GM19035 (cell line): ENCODE data around the gene VAMP8.
"Not testable (repeated sequence)": the region's sequence is repeated elsewhere in the genome, so short reads cannot be mapped to it uniquely, and the experiment has no call there.

Experiments
- ATAC-seq: cut with Tn5 transposase; IDR thresholded peaks from one replicate; pipeline ENCODE4 v1.9.1; 2021; ENCODE audit not compliant: unreplicated experiment

The VAMP8 gene

GRCh38 chr2:85547089-85547858, 30.1 kb upstream of the VAMP8 start:
- no peak for ATAC-seq

GRCh38 chr2:85547859-85548607, 29.4 kb upstream of the VAMP8 start:
- no peak for ATAC-seq

DNA sequence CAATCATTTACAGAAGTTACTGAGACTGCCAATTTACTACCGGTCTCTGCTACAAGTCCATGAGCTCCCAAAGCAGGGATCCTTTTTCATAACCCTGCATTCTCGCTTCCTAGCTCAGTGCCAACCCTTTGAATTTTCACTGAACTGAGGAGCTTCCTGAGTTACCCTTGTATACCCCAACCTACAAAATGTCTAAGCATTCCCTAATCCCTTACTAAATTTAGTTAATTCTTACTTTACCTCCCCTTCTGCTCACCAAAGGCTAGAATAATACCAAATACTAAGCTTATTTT, 28.8 kb upstream of the VAMP8 start:
- ATAC-seq: no peak

GRCh38 chr2:85549095-85549494, 28.3 kb upstream of the VAMP8 start:
- no peak for ATAC-seq

DNA sequence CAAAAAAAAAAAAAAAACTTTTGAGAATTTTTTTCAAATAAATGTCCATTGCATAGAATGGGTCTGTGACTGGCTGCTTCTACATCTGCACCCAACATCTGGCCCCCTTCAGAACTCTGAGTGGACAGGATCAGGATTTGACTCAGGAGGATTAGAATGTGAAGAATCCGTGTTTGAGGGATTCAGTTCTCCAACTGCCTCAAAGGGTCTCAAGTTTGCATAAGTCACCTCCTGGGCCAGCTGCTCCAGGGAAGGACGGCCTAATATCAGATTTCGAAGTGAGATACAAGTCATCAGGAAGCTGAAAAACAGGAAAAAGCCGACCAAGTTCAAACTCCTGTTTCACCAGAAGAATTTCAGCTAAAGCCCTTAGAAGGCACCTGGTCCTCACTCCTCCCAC, 27.6 kb upstream of the VAMP8 start:
- no peak for ATAC-seq

GRCh38 chr2:85550486-85550885, 26.9 kb upstream of the VAMP8 start:
- ATAC-seq: no peak

DNA sequence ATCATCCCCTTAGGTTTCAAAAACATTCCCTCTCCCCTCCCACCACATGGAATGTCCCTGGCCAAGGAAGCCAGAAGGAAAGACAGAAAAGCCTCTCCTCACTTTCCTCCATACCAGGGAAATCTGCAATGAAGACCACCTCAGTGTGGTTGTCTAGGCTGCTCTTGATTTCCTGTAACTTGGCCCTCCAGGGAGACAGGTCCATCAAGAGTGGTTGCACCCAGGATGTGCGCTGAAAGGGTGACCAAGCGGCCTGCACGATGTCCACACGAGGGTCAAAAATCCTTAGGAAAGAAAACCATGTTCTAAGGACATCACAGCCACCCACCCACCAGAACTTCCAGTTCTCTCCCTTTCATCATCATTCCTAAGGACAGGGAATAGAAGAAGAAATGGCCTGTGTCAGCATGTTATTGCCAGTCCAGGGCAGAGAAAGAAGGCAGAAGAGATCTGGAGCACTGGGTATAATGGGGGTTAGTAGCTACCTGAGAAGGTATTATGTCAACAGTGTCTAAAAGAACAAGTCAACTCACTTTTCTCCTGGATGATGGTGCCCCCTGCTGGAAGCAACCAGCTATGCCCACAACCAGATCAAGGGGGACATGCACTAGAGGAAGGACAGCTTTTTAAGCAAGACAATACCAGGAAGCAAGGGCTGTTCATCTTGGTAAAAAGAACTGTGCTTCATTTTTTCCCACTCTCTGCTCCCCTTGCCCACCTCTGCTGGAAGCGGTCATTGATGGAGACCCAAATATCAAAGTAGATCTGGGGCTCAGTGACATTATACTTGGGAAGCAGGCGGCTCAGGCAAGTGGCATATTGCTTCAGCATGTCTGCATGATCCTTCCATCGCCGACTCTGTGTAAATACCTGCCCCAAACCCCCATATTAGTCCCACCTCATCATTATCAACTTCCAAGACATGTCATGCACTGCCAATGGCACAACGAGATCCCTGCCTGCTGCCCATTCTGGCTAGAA, 25.4 kb upstream of the VAMP8 start:
- ATAC-seq: peak; percentile 78

DNA sequence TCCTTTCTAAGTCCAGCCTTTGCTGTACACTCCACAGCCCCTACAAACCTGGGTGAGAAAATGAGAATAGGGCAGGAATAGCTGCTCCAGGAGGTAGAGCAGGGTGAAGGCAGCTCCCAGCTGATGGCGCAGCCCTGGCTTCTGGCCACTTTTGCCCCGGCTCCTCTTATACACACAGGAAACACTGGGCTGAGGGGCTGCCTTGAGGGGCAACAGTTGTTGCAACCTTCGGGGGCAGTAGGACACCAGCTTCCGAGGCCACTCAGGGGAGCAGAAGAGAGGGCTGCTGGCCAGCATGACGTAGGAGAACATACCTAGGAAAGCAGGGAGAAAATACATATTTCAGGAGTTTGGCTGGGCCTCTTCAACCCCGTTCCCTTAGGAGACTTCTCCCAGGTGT, 24.2 kb upstream of the VAMP8 start:
- no peak for ATAC-seq

DNA sequence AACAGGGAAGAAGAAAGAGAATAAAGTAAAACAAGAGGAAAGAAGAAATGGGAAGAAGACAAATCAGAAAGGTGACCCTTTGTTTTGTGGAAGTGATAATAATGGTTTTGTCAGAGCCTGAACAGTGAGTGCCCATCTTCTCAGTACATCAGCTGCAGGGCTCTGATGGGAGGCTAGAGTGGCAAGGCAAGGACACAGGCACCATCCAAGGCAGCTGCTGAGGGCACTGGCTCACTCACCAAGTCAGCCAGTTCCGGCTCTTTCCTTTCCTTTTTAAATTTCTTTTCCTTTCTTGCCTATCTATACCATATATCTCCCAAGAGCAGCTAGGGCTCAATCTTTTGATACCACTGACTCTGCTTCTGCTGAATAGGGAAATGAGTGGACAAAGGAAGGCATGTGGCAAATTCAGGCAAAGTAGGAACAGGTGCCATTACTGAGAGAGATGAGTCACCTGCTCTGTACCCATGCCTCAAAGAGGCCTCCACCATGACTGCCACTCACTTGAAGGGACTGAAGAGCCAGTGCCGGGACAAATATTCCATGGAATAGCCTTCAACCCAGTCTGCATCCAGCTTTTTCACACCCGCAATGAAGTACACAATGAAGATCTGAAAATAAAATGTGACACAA, 22.3 kb upstream of the VAMP8 start:
- no peak for ATAC-seq

GRCh38 chr2:85557130-85557529, 20.3 kb upstream of the VAMP8 start:
- no peak for ATAC-seq

GRCh38 chr2:85558160-85558559, 19.2 kb upstream of the VAMP8 start:
- no peak for ATAC-seq

- not testable (repeated sequence) for ATAC-seq
These were observed 17.0 kb upstream of the VAMP8 start for GRCh38 chr2:85560403-85560726.

- ATAC-seq: peak; percentile 25
These were observed 16.5 kb upstream of the VAMP8 start for GRCh38 chr2:85560812-85561279.

GRCh38 chr2:85561280-85562212, 15.8 kb upstream of the VAMP8 start, which contains the start of gene GGCX:
GGCX (minus strand) TSS chr2:85561493; CDS start chr2:85561428, 65 bp downstream.
- ATAC-seq: peak; percentile 93

- ATAC-seq: no peak
These were observed 13.2 kb upstream of the VAMP8 start for GRCh38 chr2:85564144-85564563.

DNA sequence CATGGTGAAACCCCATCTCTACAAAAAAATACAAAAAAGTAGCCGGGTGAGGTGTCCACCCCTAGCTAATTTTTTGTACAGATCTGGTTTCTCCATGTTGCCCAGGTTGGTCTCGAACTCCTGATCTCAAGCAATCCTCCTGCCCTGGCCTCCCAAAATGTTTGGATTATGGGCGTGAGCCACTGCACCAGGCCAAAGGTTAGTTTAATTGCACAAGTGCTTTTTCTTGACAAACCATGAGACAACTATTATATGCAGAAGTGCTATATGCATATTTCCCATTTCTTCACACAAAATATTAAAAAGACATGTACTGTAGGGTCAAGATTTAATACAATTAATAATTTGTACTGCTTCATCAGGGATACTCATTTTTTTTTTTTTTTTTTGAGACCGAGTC, 11.1 kb upstream of the VAMP8 start:
- no peak for ATAC-seq

GRCh38 chr2:85575739-85576138, 1.6 kb upstream of the VAMP8 start:
- ATAC-seq: no peak

GRCh38 chr2:85577063-85577385, 362 bp upstream of the VAMP8 start:
- no peak for ATAC-seq

GRCh38 chr2:85578243-85579180, 1.1 kb downstream of the VAMP8 start:
- peak; percentile 28 for ATAC-seq
